HepG2 (cell line): Measurements from ENCODE around the gene CTDNEP1. TPM values are rescaled to one million over a fixed set of nuclear protein-coding genes. Genes with fewer than 3 reads are reported as not detected.
A peak's percentile ranks its signal among the peaks of the same experiment; 100 is the strongest.

Experiments used
- ADNP ChIP-seq: sonication (generic); formaldehyde crosslinking; IDR thresholded peaks from 2 replicates; pipeline ENCODE4 v1.4.0; 2020; ENCODE audit warnings: missing genetic modification reagents
- AHR ChIP-seq: IDR thresholded peaks from 2 replicates; pipeline ENCODE4 v1.6.1; 2018; ENCODE audit warnings: missing genetic modification reagents, missing compliant biosample characterization
- ARNT2 ChIP-seq: sonication (generic); formaldehyde crosslinking; IDR thresholded peaks from 2 replicates; pipeline ENCODE4 v1.8.0; 2022; ENCODE audit warnings: mild to moderate bottlenecking, low read depth, missing genetic modification reagents, moderate library complexity
- FOSL2 ChIP-seq: sonication (generic); formaldehyde crosslinking; IDR thresholded peaks from 2 replicates; pipeline ENCODE4 v1.4.0; 2020; ENCODE audit warnings: missing genetic modification reagents
- HNF4A ChIP-seq: sonication (generic); formaldehyde crosslinking; IDR thresholded peaks from 2 replicates; pipeline ENCODE4 v1.4.0; 2020; ENCODE audit warnings: missing genetic modification reagents
- HNRNPL ChIP-seq: fragments of 200-400 bp; formaldehyde crosslinking; IDR thresholded peaks from 2 replicates; pipeline ENCODE4 v1.6.1; 2017; ENCODE audit warnings: mild to moderate bottlenecking, low read depth, low read length
- IRF2 ChIP-seq: IDR thresholded peaks from 2 replicates; pipeline ENCODE4 v1.6.1; 2018; ENCODE audit warnings: missing genetic modification reagents, missing compliant biosample characterization
- LCORL ChIP-seq, 2 experiments: fragments of 450-650 bp in 1 of 2; sonication (generic) in 1 of 2; formaldehyde crosslinking in 1 of 2; IDR thresholded peaks; 2 replicates each; pipeline versions ENCODE4 v1.5.0 to v1.6.1; 2017 to 2020; ENCODE audit warnings: antibody characterized with exemption in 1 of 2, missing genetic modification reagents in 1 of 2
- MED13 ChIP-seq: sonication (generic); formaldehyde crosslinking; IDR thresholded peaks from 2 replicates; pipeline ENCODE4 v1.5.0; 2020; ENCODE audit warnings: missing genetic modification reagents
- NFATC3 ChIP-seq: sonication (generic); formaldehyde crosslinking; IDR thresholded peaks from 2 replicates; pipeline ENCODE4 v1.5.1; 2020; ENCODE audit warnings: mild to moderate bottlenecking, missing genetic modification reagents
- NRL ChIP-seq: sonication (generic); formaldehyde crosslinking; IDR thresholded peaks from 2 replicates; pipeline ENCODE4 v1.5.0; 2020; ENCODE audit warnings: missing genetic modification reagents, mild to moderate bottlenecking, moderate library complexity, borderline replicate concordance
- RELA ChIP-seq: sonication (generic); formaldehyde crosslinking; IDR thresholded peaks from 2 replicates; pipeline ENCODE4 v1.4.0; 2020; ENCODE audit warnings: missing genetic modification reagents
- SAP130 ChIP-seq: IDR thresholded peaks from 2 replicates; pipeline ENCODE4 v1.6.1; 2016; ENCODE audit warnings: low read depth
- SMAD3 ChIP-seq: sonication (generic); formaldehyde crosslinking; IDR thresholded peaks from 2 replicates; pipeline ENCODE4 v1.4.0; 2020; ENCODE audit warnings: missing genetic modification reagents
- TCF12 ChIP-seq, 2 experiments: fragments of 450-650 bp in 1 of 2; sonication (generic) in 1 of 2; formaldehyde crosslinking in 1 of 2; IDR thresholded peaks; 2 replicates each; pipeline versions ENCODE4 v1.6.1 to v1.8.0; 2017 to 2022; ENCODE audit warnings: antibody characterized with exemption in 1 of 2, mild to moderate bottlenecking in 1 of 2, missing genetic modification reagents in 1 of 2, moderate library complexity in 1 of 2
- ZBTB2 ChIP-seq: sonication (generic); formaldehyde crosslinking; IDR thresholded peaks from 2 replicates; pipeline ENCODE4 v1.8.0; 2022; ENCODE audit warnings: low read depth, missing genetic modification reagents
- ZBTB49 ChIP-seq: sonication (generic); formaldehyde crosslinking; IDR thresholded peaks from 2 replicates; pipeline ENCODE4 v1.4.0; 2020; ENCODE audit warnings: missing genetic modification reagents, borderline replicate concordance
- ZNF124 ChIP-seq: sonication (generic); formaldehyde crosslinking; IDR thresholded peaks from 2 replicates; pipeline ENCODE4 v1.4.0; 2020; ENCODE audit warnings: missing genetic modification reagents
- ZNF138 ChIP-seq: sonication (generic); formaldehyde crosslinking; IDR thresholded peaks from 2 replicates; pipeline ENCODE4 v1.5.0; 2020; ENCODE audit warnings: mild to moderate bottlenecking, low read depth, missing genetic modification reagents
- ZNF264 ChIP-seq: sonication (generic); formaldehyde crosslinking; IDR thresholded peaks from 2 replicates; pipeline ENCODE4 v1.4.0; 2020; ENCODE audit warnings: missing genetic modification reagents
- ZNF335 ChIP-seq: sonication (generic); formaldehyde crosslinking; IDR thresholded peaks from 2 replicates; pipeline ENCODE4 v1.4.0; 2020; ENCODE audit warnings: missing genetic modification reagents
- ZNF777 ChIP-seq: sonication (generic); formaldehyde crosslinking; IDR thresholded peaks from 2 replicates; pipeline ENCODE4 v1.4.0; 2020; ENCODE audit warnings: missing genetic modification reagents
- ZNF83 ChIP-seq: sonication (generic); formaldehyde crosslinking; IDR thresholded peaks from 2 replicates; pipeline ENCODE4 v1.4.0; 2020; ENCODE audit warnings: missing genetic modification reagents, mild to moderate bottlenecking, borderline replicate concordance
- polyA plus RNA-seq, 8 experiments: library from polyadenylated mRNA; depleted of rRNA in 3 of 8; stranded (reverse) in 7 of 8; unstranded in 1 of 8; fragments of >200 nt; fragmentation: Illumina TruSeq in 4 of 8; extraction: Trizol in 4 of 8; gene quantifications; 2 replicates each; pipeline versions ENCODE4 v1.2.1 to v1.2.3, GENCODE V29; 2011 to 2016; ENCODE audit warnings: low read depth in 4 of 8, missing spikeins in 1 of 8, mixed read lengths in 1 of 8; ENCODE audit not compliant: insufficient read depth in 1 of 8
- total RNA-seq, 5 experiments: library from RNA; depleted of rRNA; stranded (reverse); fragments of >200 nt; fragmentation: Illumina TruSeq; extraction: Trizol; gene quantifications; 2 replicates each; pipeline ENCODE4 v1.2.3, GENCODE V29; 2016; ENCODE audit warnings: low read depth in 1 of 5
- TF ChIP-seq, protein P1 (sequence below): sonication (generic); formaldehyde crosslinking; IDR thresholded peaks from 2 replicates; pipeline ENCODE4 v1.5.0; 2020; ENCODE audit warnings: mild to moderate bottlenecking, missing genetic modification reagents, moderate library complexity

CTDNEP1 gene
- total and polyA plus RNA-seq, 2 of the 13 experiments (the other 11 are each of a cell fraction or from before 2014, with no cell fraction given), result 19.8 to 118 TPM

- TF ChIP-seq ZNF138, result no peak
- TF ChIP-seq NFATC3 (CRISPR knock-in tag), result no peak
- no peak for TF ChIP-seq LCORL (IDR thresholded peaks at IDR 0.05)
- TF ChIP-seq LCORL (CRISPR knock-in tag; IDR thresholded peaks at IDR 0.05), result peak; percentile 66; the same call in 1 of the 2 replicates
- TF ChIP-seq NRL, result no peak
- TF ChIP-seq IRF2 (CRISPR knock-in tag), result peak; percentile 65; the same call in 1 of the 2 replicates
- TF ChIP-seq TCF12 (IDR thresholded peaks at IDR 0.05), result no peak
- TF ChIP-seq TCF12 (CRISPR knock-in tag; IDR thresholded peaks at IDR 0.05), result no peak
- no peak for TF ChIP-seq HNF4A (CRISPR knock-in tag)
- TF ChIP-seq ZBTB49 (CRISPR knock-in tag), result no peak
- TF ChIP-seq ZNF335 (CRISPR knock-in tag), result no peak
- no peak for TF ChIP-seq ZNF264
- no peak for TF ChIP-seq SMAD3 (CRISPR knock-in tag)
- TF ChIP-seq HNRNPL, result no peak
- TF ChIP-seq FOSL2, result peak; percentile 21; the same call in 1 of the 2 replicates
- peak; percentile 78 for TF ChIP-seq SAP130
- no peak for TF ChIP-seq ZNF777 (CRISPR knock-in tag)
- no peak for TF ChIP-seq RELA (CRISPR knock-in tag)
- peak; percentile 77; the same call in 1 of the 2 replicates for TF ChIP-seq ZBTB2 (CRISPR knock-in tag)
- peak; percentile 95 for TF ChIP-seq ZNF124 (CRISPR knock-in tag)
- no peak for TF ChIP-seq MED13
- TF ChIP-seq, protein P1, sequence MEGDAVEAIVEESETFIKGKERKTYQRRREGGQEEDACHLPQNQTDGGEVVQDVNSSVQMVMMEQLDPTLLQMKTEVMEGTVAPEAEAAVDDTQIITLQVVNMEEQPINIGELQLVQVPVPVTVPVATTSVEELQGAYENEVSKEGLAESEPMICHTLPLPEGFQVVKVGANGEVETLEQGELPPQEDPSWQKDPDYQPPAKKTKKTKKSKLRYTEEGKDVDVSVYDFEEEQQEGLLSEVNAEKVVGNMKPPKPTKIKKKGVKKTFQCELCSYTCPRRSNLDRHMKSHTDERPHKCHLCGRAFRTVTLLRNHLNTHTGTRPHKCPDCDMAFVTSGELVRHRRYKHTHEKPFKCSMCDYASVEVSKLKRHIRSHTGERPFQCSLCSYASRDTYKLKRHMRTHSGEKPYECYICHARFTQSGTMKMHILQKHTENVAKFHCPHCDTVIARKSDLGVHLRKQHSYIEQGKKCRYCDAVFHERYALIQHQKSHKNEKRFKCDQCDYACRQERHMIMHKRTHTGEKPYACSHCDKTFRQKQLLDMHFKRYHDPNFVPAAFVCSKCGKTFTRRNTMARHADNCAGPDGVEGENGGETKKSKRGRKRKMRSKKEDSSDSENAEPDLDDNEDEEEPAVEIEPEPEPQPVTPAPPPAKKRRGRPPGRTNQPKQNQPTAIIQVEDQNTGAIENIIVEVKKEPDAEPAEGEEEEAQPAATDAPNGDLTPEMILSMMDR (CRISPR knock-in tag), result no peak
- TF ChIP-seq AHR (CRISPR knock-in tag), result no peak
- TF ChIP-seq ADNP (CRISPR knock-in tag), result no peak
- TF ChIP-seq ARNT2 (CRISPR knock-in tag), result peak; percentile 56; the same call in 1 of the 2 replicates
- TF ChIP-seq ZNF83 (CRISPR knock-in tag), result no peak
Measured at GRCh38 chr17:7239091-7240027, 12.2 kb downstream of the CTDNEP1 start, which contains the start of gene PHF23 (continued).
